Thyroid gland (tissue), 4 donors: ENCODE data around the gene EFNA5.

Source experiments
- CTCF ChIP-seq, 6 experiments: fragments of 200-600 bp in 3 of 6; fragments of 450-650 bp in 3 of 6; sonication (generic) in 3 of 6; IDR thresholded peaks; one replicate each; pipeline ENCODE4 v1.5.1; 2016 to 2019; ENCODE audit warnings: antibody characterized with exemption in 6 of 6, mild to moderate bottlenecking in 2 of 6, inconsistent platforms in 1 of 6, moderate library complexity in 1 of 6
- POLR2A ChIP-seq, 2 donors: fragments of 450-650 bp; IDR thresholded peaks; one replicate each; pipeline ENCODE4 v1.6.1; 2017; ENCODE audit warnings: antibody characterized with exemption in 2 of 2, mild to moderate bottlenecking in 2 of 2, moderate library complexity in 1 of 2

- TF ChIP-seq CTCF (IDR thresholded peaks at IDR 0.05) (no peak), POLR2A (IDR thresholded peaks at IDR 0.05) (no peak)
These were observed 40.6 kb downstream of the EFNA5 start for GRCh38 chr5:107630184-107630583.
